PC-9 (cell line): ENCODE data around the gene PDE7B.

Source experiments
- EZH2 ChIP-seq: fragments of 200-600 bp; sonication (generic); IDR thresholded peaks from 2 replicates; pipeline ENCODE4 v1.8.0; 2017; ENCODE audit warnings: antibody characterized with exemption, low read depth
- TF ChIP-seq, protein P1 (sequence below): fragments of 200-600 bp; sonication (generic); conservative IDR thresholded peaks from 2 replicates; pipeline ENCODE4 v1.6.1; 2017; ENCODE audit warnings: mixed run types, antibody characterized with exemption, mild to moderate bottlenecking, moderate library complexity

- no peak for TF ChIP-seq EZH2
- TF ChIP-seq, protein P1, sequence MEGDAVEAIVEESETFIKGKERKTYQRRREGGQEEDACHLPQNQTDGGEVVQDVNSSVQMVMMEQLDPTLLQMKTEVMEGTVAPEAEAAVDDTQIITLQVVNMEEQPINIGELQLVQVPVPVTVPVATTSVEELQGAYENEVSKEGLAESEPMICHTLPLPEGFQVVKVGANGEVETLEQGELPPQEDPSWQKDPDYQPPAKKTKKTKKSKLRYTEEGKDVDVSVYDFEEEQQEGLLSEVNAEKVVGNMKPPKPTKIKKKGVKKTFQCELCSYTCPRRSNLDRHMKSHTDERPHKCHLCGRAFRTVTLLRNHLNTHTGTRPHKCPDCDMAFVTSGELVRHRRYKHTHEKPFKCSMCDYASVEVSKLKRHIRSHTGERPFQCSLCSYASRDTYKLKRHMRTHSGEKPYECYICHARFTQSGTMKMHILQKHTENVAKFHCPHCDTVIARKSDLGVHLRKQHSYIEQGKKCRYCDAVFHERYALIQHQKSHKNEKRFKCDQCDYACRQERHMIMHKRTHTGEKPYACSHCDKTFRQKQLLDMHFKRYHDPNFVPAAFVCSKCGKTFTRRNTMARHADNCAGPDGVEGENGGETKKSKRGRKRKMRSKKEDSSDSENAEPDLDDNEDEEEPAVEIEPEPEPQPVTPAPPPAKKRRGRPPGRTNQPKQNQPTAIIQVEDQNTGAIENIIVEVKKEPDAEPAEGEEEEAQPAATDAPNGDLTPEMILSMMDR: no peak
These were observed 2.5 kb downstream of the PDE7B start for GRCh38 chr6:135853986-135854385.
